ENCODE data around the gene CATSPERZ. TPM values are rescaled to one million over a fixed set of nuclear protein-coding genes. Genes with fewer than 3 reads are reported as not detected.

Gene CATSPERZ
- total and polyA plus RNA-seq, 9 of the 15 experiments (the other 6 are each of a cell fraction or from before 2014, with no cell fraction given): 0.86 to 8.5 (median 3.5) TPM

- TF ChIP-seq CREB3L1 (IDR thresholded peaks at IDR 0.05; ENCODE audit: borderline replicate concordance, low read depth) (no peak), TCF7L2 (IDR thresholded peaks at IDR 0.05; ENCODE audit: low read depth, low read length) (no peak), EZH2 (IDR thresholded peaks at IDR 0.05; ENCODE audit: borderline replicate concordance, low read depth, low read length) (no peak), PRDM10 (IDR thresholded peaks at IDR 0.05; ENCODE audit: partially characterized antibody) (peak; percentile 70), SPI1 (IDR thresholded peaks at IDR 0.05; ENCODE audit: borderline replicate concordance, low read depth, low read length) (no peak), MEF2D (tag; conservative IDR thresholded peaks at IDR 0.05; ENCODE audit: low read depth) (0 out of 2 replicates have a peak, but pooled peaks have one; percentile 26), PKNOX1 (IDR thresholded peaks at IDR 0.05) (peak; percentile 98), EP400 (IDR thresholded peaks at IDR 0.05) (peak; percentile 78), KLF1 (tag; IDR thresholded peaks at IDR 0.05) (peak; percentile 81; the same call in 1 of the 2 replicates), MECOM (CRISPR knock-in tag; IDR thresholded peaks at IDR 0.05) (no peak), ZFP30 (CRISPR knock-in tag; IDR thresholded peaks at IDR 0.05; ENCODE audit: borderline replicate concordance) (no peak), TEAD1 (CRISPR knock-in tag; IDR thresholded peaks at IDR 0.05) (peak; percentile 92 to 98), E2F6 (IDR thresholded peaks at IDR 0.05; ENCODE audit: borderline replicate concordance in 1 of 2, extremely low read depth in 1 of 2, insufficient read depth in 1 of 2, insufficient read length in 1 of 2, low read depth in 1 of 2, low read length in 1 of 2, poor library complexity in 1 of 2, severe bottlenecking in 1 of 2) (peak; percentile 45 to 62), GTF2F1 (IDR thresholded peaks at IDR 0.05; ENCODE audit: low read depth, low read length) (no peak)
These were observed 34.9 kb downstream of the CATSPERZ start (continued) for GRCh38 chr11:64334764-64335735.
